Tibial nerve (tissue), 4 donors: ENCODE measurements around the gene THBS1. TPM values are rescaled to one million over a fixed set of nuclear protein-coding genes. Genes with fewer than 3 reads are reported as not detected.

ENCODE experiments used
- DNase-seq, 2 donors: peaks; one replicate each; pipeline ENCODE4 v3.0.0-alpha.2; 2019; ENCODE audit warnings: low spot score in 2 of 2
- H3K27ac ChIP-seq, 4 donors: fragments of 200-600 bp; sonication (generic) in 3 of 4; one replicate each; pipeline ENCODE4 v1.5.1; 2017 to 2019; ENCODE audit warnings: mild to moderate bottlenecking in 1 of 4
- H3K27me3 ChIP-seq, 2 donors: fragments of 200-600 bp; sonication (generic) in 1 of 2; one replicate each; pipeline versions ENCODE4 v1.5.1 to v1.6.0; 2017 to 2019
- H3K36me3 ChIP-seq, 3 donors: fragments of 200-600 bp; sonication (generic); one replicate each; pipeline ENCODE4 v1.5.1; 2018 to 2019
- H3K4me1 ChIP-seq, 4 donors: fragments of 200-600 bp; sonication (generic) in 3 of 4; one replicate each; pipeline ENCODE4 v1.5.1; 2017 to 2019
- H3K4me3 ChIP-seq, 4 donors: fragments of 200-600 bp; sonication (generic) in 3 of 4; one replicate each; pipeline ENCODE4 v1.5.1; 2017 to 2019; ENCODE audit warnings: mild to moderate bottlenecking in 1 of 4, moderate library complexity in 1 of 4
- H3K9me3 ChIP-seq, 4 donors: fragments of 200-600 bp; sonication (generic) in 3 of 4; one replicate each; pipeline ENCODE4 v1.5.1; 2017 to 2019
- EP300 ChIP-seq, 2 donors: sonication (generic); formaldehyde crosslinking; IDR thresholded peaks; one replicate each; pipeline ENCODE4 v1.6.1; 2017; ENCODE audit warnings: antibody characterized with exemption in 2 of 2, mild to moderate bottlenecking in 1 of 2
- POLR2A ChIP-seq, 2 donors: fragments of 450-650 bp; IDR thresholded peaks; one replicate each; pipeline ENCODE4 v1.6.1; 2017; ENCODE audit warnings: antibody characterized with exemption in 2 of 2, mild to moderate bottlenecking in 2 of 2, moderate library complexity in 2 of 2
- WGBS, 2 donors: methylation state at CpG; one replicate each; pipeline ENCODE4 v1.1.5; 2018; 5-methylcytosine and 5-hydroxymethylcytosine counted together
- total RNA-seq, 4 donors: library from RNA; depleted of rRNA; stranded (reverse); fragments of >200 nt; gene quantifications; one replicate each; pipeline ENCODE4 v1.1.0, GENCODE V29; 2016
- TF ChIP-seq, protein P1 (sequence below), 5 experiments: fragments of 200-600 bp in 3 of 5; fragments of 450-650 bp in 2 of 5; sonication (generic) in 3 of 5; IDR thresholded peaks; one replicate each; pipeline ENCODE4 v1.5.1; 2016 to 2019; ENCODE audit warnings: antibody characterized with exemption in 5 of 5, mild to moderate bottlenecking in 3 of 5, moderate library complexity in 2 of 5

THBS1 gene
- total RNA-seq, 4 donors from 2014 or later, result 1,850 to 2,559 (median 1,931) TPM

DNA sequence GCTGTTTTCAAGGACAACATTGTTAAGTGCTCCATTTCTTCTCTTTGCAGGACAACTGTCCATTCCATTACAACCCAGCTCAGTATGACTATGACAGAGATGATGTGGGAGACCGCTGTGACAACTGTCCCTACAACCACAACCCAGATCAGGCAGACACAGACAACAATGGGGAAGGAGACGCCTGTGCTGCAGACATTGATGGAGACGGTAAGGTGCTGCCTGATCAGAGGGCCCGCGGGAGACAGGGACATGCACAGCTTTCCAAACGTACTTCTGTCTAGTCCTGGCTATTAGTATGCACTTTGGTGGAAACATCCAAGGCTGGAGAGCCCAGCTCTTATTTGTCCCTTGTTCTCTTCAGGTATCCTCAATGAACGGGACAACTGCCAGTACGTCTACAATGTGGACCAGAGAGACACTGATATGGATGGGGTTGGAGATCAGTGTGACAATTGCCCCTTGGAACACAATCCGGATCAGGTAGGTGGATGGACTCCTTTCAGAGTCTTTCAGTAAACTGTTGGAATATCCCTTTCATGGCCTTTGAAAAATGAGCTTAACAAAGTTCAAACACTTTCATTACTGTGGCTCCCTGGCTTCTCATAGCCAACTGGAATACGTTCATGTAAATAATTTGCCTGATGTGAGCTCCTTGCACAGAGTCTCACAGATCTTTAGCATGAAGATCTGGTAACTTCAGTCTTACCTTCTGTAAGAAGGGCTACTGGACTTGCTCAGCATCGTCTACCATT, 10.4 kb downstream of the THBS1 start:
- 76 to 88% methylated on average over 11 of the region's 11 CpGs for WGBS, 2 donors
- no peak for DNase-seq
- TF ChIP-seq POLR2A (IDR thresholded peaks at IDR 0.05), result no peak
- peak in 1 of 2 donors; percentile 5 for TF ChIP-seq EP300 (IDR thresholded peaks at IDR 0.05)
- TF ChIP-seq, protein P1, sequence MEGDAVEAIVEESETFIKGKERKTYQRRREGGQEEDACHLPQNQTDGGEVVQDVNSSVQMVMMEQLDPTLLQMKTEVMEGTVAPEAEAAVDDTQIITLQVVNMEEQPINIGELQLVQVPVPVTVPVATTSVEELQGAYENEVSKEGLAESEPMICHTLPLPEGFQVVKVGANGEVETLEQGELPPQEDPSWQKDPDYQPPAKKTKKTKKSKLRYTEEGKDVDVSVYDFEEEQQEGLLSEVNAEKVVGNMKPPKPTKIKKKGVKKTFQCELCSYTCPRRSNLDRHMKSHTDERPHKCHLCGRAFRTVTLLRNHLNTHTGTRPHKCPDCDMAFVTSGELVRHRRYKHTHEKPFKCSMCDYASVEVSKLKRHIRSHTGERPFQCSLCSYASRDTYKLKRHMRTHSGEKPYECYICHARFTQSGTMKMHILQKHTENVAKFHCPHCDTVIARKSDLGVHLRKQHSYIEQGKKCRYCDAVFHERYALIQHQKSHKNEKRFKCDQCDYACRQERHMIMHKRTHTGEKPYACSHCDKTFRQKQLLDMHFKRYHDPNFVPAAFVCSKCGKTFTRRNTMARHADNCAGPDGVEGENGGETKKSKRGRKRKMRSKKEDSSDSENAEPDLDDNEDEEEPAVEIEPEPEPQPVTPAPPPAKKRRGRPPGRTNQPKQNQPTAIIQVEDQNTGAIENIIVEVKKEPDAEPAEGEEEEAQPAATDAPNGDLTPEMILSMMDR (IDR thresholded peaks at IDR 0.05), result no peak
- Histone ChIP-seq H3K4me3 (no peak overlapping the region), H3K36me3 (peaks cover 7 to 100% (median 12%) of the 10 kb centered on the region in 3 donors), H3K27ac (peak overlapping the region in 2 of 4 donors; percentile 61 to 76), H3K4me1 (peaks cover 0 to 85% (median 26%) of the 10 kb centered on the region in 4 donors), H3K27me3 (no peaks in the 10 kb centered on the region), H3K9me3 (no peaks in the 10 kb centered on the region)

DNA sequence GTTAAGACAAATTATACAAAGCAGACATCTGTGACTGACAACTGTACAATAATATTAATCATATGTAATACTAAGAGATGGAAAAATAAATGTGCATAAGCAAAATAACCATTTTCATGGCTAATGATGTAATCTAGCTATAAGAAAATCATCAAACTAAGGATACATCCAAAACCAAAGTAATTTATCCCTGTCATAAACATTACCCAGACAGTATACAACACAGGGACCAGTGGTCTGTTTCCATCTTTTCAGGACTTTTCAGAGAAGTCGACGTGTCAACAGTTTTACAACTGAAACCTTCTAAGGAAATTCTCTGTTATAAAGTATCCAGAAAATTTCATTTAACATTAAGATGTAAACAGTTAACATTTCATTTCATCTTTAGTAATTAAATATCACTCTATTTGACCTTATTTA, 11.0 kb downstream of the THBS1 start:
- TF ChIP-seq POLR2A (IDR thresholded peaks at IDR 0.05) (no peak), EP300 (IDR thresholded peaks at IDR 0.05) (no peak)
- TF ChIP-seq, protein P1 (IDR thresholded peaks at IDR 0.05), result no peak
- Histone ChIP-seq H3K4me1 (peaks cover 0 to 82% (median 23%) of the 10 kb centered on the region in 4 donors), H3K27me3 (no peaks in the 10 kb centered on the region), H3K36me3 (peaks cover 7 to 96% (median 10%) of the 10 kb centered on the region in 3 donors), H3K27ac (peak overlapping the region in 2 of 4 donors; percentile 61 to 76), H3K4me3 (no peak overlapping the region), H3K9me3 (no peaks in the 10 kb centered on the region)
- DNase-seq, result no peak
- 83 to 86% methylated on average over 2 of the region's 2 CpGs for WGBS, 2 donors

DNA sequence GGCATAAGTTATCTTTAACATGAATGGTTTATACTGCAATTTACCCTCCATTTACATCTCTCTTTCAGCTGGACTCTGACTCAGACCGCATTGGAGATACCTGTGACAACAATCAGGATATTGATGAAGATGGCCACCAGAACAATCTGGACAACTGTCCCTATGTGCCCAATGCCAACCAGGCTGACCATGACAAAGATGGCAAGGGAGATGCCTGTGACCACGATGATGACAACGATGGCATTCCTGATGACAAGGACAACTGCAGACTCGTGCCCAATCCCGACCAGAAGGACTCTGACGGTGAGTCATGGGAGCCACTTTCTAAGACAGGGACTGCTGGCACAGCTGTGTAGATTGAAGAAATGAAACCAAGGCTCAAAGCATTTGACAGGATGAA, 11.6 kb downstream of the THBS1 start:
- H3K27ac ChIP-seq, result peak overlapping the region in 1 of 4 donors; percentile 4
- H3K9me3 ChIP-seq, result no peaks in the 10 kb centered on the region
- peaks cover 7 to 90% (median 8%) of the 10 kb centered on the region in 3 donors for H3K36me3 ChIP-seq
- DNase-seq, result no peak
- H3K4me1 ChIP-seq, result peaks cover 0 to 76% (median 20%) of the 10 kb centered on the region in 4 donors
- 88 to 89% methylated on average over 6 of the region's 6 CpGs for WGBS, 2 donors
- no peak for TF ChIP-seq POLR2A (IDR thresholded peaks at IDR 0.05)
- TF ChIP-seq, protein P1 (IDR thresholded peaks at IDR 0.05), result no peak
- no peak for TF ChIP-seq EP300 (IDR thresholded peaks at IDR 0.05)
- H3K4me3 ChIP-seq, result no peak overlapping the region
- no peaks in the 10 kb centered on the region for H3K27me3 ChIP-seq

DNA sequence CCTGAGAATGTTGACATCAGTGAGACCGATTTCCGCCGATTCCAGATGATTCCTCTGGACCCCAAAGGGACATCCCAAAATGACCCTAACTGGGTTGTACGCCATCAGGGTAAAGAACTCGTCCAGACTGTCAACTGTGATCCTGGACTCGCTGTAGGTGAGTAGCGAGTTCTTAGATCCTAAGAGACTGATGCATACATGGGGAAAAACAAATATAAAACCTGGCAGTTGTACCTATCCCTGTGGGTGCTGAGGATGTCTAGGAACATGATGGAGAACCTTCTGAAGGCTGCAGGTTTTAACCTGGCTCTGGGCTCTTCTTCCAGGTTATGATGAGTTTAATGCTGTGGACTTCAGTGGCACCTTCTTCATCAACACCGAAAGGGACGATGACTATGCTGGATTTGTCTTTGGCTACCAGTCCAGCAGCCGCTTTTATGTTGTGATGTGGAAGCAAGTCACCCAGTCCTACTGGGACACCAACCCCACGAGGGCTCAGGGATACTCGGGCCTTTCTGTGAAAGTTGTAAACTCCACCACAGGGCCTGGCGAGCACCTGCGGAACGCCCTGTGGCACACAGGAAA, 12.3 kb downstream of the THBS1 start:
- H3K4me3 ChIP-seq, result peak overlapping the region in 1 of 4 donors; percentile 1
- H3K9me3 ChIP-seq, result no peaks in the 10 kb centered on the region
- WGBS, 2 donors, result 92 to 94% methylated on average over 14 to 15 of the region's 15 CpGs
- TF ChIP-seq POLR2A (IDR thresholded peaks at IDR 0.05) (no peak), EP300 (IDR thresholded peaks at IDR 0.05) (no peak)
- TF ChIP-seq, protein P1 (IDR thresholded peaks at IDR 0.05), result no peak
- H3K27ac ChIP-seq, result peak overlapping the region in 1 of 4 donors; percentile 28
- H3K27me3 ChIP-seq, result no peaks in the 10 kb centered on the region
- DNase-seq, result no peak
- H3K4me1 ChIP-seq, result peaks cover 0 to 69% (median 17%) of the 10 kb centered on the region in 4 donors
- peaks cover under 1 to 84% (median 4%) of the 10 kb centered on the region in 3 donors for H3K36me3 ChIP-seq
